HFF-Myc (cell line): ENCODE measurements around the gene MSI2.

Experiments used
- DNase-seq: peaks from one replicate; pipeline ENCODE4 v3.0.0-alpha.2; 2011; ENCODE audit warnings: low read depth; ENCODE audit errors: extremely low read depth
- H3K4me3 ChIP-seq: replicated peaks from 2 replicates; pipeline ENCODE4 v1.5.1; 2011; ENCODE audit warnings: low read depth, mild to moderate bottlenecking, control low read depth, low read length
- CTCF ChIP-seq: IDR thresholded peaks from 2 replicates; pipeline ENCODE4 v1.5.1; 2012; ENCODE audit warnings: mild to moderate bottlenecking, low read depth, low read length, control low read depth; ENCODE audit errors: missing control alignments

MSI2 gene

GRCh38 chr17:57522042-57523005 is 266.0 kb downstream of the MSI2 start:
- no peak for DNase-seq
- no peak for TF ChIP-seq CTCF
- H3K4me3 ChIP-seq = no peak overlapping the region

- no peak overlapping the region for H3K4me3 ChIP-seq
- DNase-seq = no peak
- TF ChIP-seq CTCF = no peak
These were observed 267.8 kb downstream of the MSI2 start for GRCh38 chr17:57523926-57524632.

GRCh38 chr17:57524839-57525568 is 268.7 kb downstream of the MSI2 start:
- DNase-seq = no peak
- H3K4me3 ChIP-seq = no peak overlapping the region
- no peak for TF ChIP-seq CTCF

- H3K4me3 ChIP-seq = no peak overlapping the region
- no peak for TF ChIP-seq CTCF
- DNase-seq = no peak
These were observed 271.1 kb downstream of the MSI2 start for GRCh38 chr17:57527221-57528057.

- DNase-seq = no peak
- TF ChIP-seq CTCF = no peak
- no peak overlapping the region for H3K4me3 ChIP-seq
These were observed 271.7 kb downstream of the MSI2 start for GRCh38 chr17:57528058-57528451.

- TF ChIP-seq CTCF = no peak
- no peak overlapping the region for H3K4me3 ChIP-seq
- DNase-seq = no peak
These were observed 273.7 kb downstream of the MSI2 start for GRCh38 chr17:57530026-57530425.
